Keratinocyte (primary cell): Measurements from ENCODE around the gene SNAP29. TPM values are rescaled to one million over a fixed set of nuclear protein-coding genes. Genes with fewer than 3 reads are reported as not detected.

Experiments
- DNase-seq: peaks from one replicate; pipeline ENCODE4 v3.0.0-alpha.2; 2011; ENCODE audit warnings: low read depth, missing footprints, low spot score
- FAIRE-seq: peaks from 2 replicates; lab custom pipeline; 2011; peaks lifted over from hg19 to GRCh38; lab: Jason Lieb, UNC
- H2AFZ ChIP-seq: 2 replicates; pipeline ENCODE4 v1.6.0; 2012; ENCODE audit warnings: low read length, control low read depth, inconsistent platforms; ENCODE audit not compliant: control insufficient read depth
- H3K27ac ChIP-seq: 2 replicates; pipeline ENCODE4 v1.5.1; 2011; ENCODE audit warnings: low read length; ENCODE audit not compliant: control insufficient read depth, insufficient read depth
- H3K27me3 ChIP-seq: 3 replicates; pipeline ENCODE4 v1.6.0; 2011; ENCODE audit warnings: low read length; ENCODE audit not compliant: control insufficient read depth, insufficient read depth; ENCODE audit errors: extremely low read depth
- H3K36me3 ChIP-seq, 2 experiments: 2 replicates in 1 of 2; 3 replicates in 1 of 2; pipeline ENCODE4 v1.5.1; 2011; ENCODE audit warnings: low read length in 2 of 2, mild to moderate bottlenecking in 1 of 2; ENCODE audit not compliant: control insufficient read depth in 2 of 2, insufficient read depth in 2 of 2; ENCODE audit errors: extremely low read depth in 1 of 2
- H3K4me1 ChIP-seq: 3 replicates; pipeline ENCODE4 v1.5.1; 2011; ENCODE audit warnings: low read length; ENCODE audit not compliant: control insufficient read depth, insufficient read depth; ENCODE audit errors: extremely low read depth
- H3K4me2 ChIP-seq: 3 replicates; pipeline ENCODE4 v1.6.0; 2011; ENCODE audit warnings: low read depth, low read length; ENCODE audit not compliant: control insufficient read depth, insufficient read depth; ENCODE audit errors: extremely low read depth
- H3K4me3 ChIP-seq, 3 experiments: fragments of 200-600 bp in 1 of 3; sonication (generic) in 1 of 3; 2 replicates in 2 of 3; 3 replicates in 1 of 3; pipeline ENCODE4 v1.5.1; 2011 to 2016; ENCODE audit warnings: low read length in 3 of 3, mild to moderate bottlenecking in 3 of 3, control low read depth in 2 of 3, inconsistent platforms in 1 of 3, low read depth in 1 of 3, mixed read lengths in 1 of 3, mixed run types in 1 of 3, moderate library complexity in 1 of 3; ENCODE audit not compliant: control insufficient read depth in 2 of 3, insufficient read depth in 2 of 3; ENCODE audit errors: extremely low read depth in 1 of 3
- H3K79me2 ChIP-seq: 2 replicates; pipeline ENCODE4 v1.6.0; 2012; ENCODE audit warnings: low read length; ENCODE audit not compliant: control insufficient read depth, insufficient read depth
- H3K9ac ChIP-seq: 3 replicates; pipeline ENCODE4 v1.6.0; 2011; ENCODE audit warnings: low read length; ENCODE audit not compliant: control insufficient read depth, insufficient read depth; ENCODE audit errors: extremely low read depth
- H3K9me1 ChIP-seq: 3 replicates; pipeline ENCODE4 v1.6.0; 2011; ENCODE audit warnings: low read length; ENCODE audit not compliant: control insufficient read depth, insufficient read depth; ENCODE audit errors: extremely low read depth
- H3K9me3 ChIP-seq: 2 replicates; pipeline ENCODE4 v1.5.1; 2012; ENCODE audit warnings: low read depth, low read length; ENCODE audit not compliant: control insufficient read depth
- H4K20me1 ChIP-seq: 3 replicates; pipeline ENCODE4 v1.6.0; 2011; ENCODE audit warnings: low read length; ENCODE audit not compliant: control insufficient read depth, insufficient read depth; ENCODE audit errors: extremely low read depth
- EZH2 ChIP-seq: IDR thresholded peaks from one replicate; pipeline ENCODE4 v1.6.1; 2012; ENCODE audit warnings: inconsistent platforms, mild to moderate bottlenecking, low read length, moderate library complexity
- dilution Hi-C: fragments of 300-500 bp; cut with MboI; formaldehyde crosslinking; loops from one replicate; pipeline ENCODE4 v1.7.0; 2020; ENCODE audit warnings: low sequenced_read_pairs; ENCODE audit not compliant: extremely low pct_ligation_motif_present
- polyA plus RNA-seq, 5 experiments: library from polyadenylated mRNA; depleted of rRNA in 3 of 5; stranded (reverse) in 3 of 5; stranded (forward) in 1 of 5; unstranded in 1 of 5; fragments of >200 nt; gene quantifications; 1 replicate in 1 of 5; 2 replicates in 3 of 5; 3 replicates in 1 of 5; pipeline versions ENCODE4 v1.2.1 to v1.2.3, GENCODE V29; 2011 to 2012; ENCODE audit warnings: missing spikeins in 2 of 5, low read depth in 1 of 5, low replicate concordance in 1 of 5
- TF ChIP-seq, protein P1 (sequence below), 3 experiments: IDR thresholded peaks in 1 of 3; conservative IDR thresholded peaks in 1 of 3; optimal IDR thresholded peaks in 1 of 3; 2 replicates in 2 of 3; 3 replicates in 1 of 3; pipeline versions ENCODE3 to v1.5.1; 2011; ENCODE audit warnings: low read length in 3 of 3, mild to moderate bottlenecking in 3 of 3, moderate library complexity in 2 of 3, control low read depth in 1 of 3, inconsistent platforms in 1 of 3; ENCODE audit not compliant: insufficient read depth in 2 of 3; ENCODE audit errors: extremely low read depth in 1 of 3

Gene SNAP29
- polyA plus RNA-seq, 1 donor (not counting 4 experiments of a cell fraction or from before 2014, with no cell fraction given) = 36.5 TPM

GRCh38 chr22:20857247-20857643 is 1.6 kb upstream of the SNAP29 start:
- Histone ChIP-seq H3K27ac (no peak overlapping the region), H3K9me1 (no peaks in the 10 kb centered on the region), H3K4me2 (peak overlapping the region; percentile 77), H3K4me1 (peaks cover 17% of the 10 kb centered on the region), H3K79me2 (peaks cover 45% of the 10 kb centered on the region), H3K9ac (peak overlapping the region; percentile 57), H3K4me3 (peak overlapping the region in 2 of 3 experiments; percentile 65 to 85), H3K9me3 (no peaks in the 10 kb centered on the region), H3K27me3 (no peaks in the 10 kb centered on the region), H3K36me3 (no peaks in the 10 kb centered on the region), H4K20me1 (no peaks in the 10 kb centered on the region), H2AFZ (no peak overlapping the region)
- no peak for DNase-seq
- no peak for FAIRE-seq
- dilution Hi-C loops = no loop called here
- TF ChIP-seq, protein P1, sequence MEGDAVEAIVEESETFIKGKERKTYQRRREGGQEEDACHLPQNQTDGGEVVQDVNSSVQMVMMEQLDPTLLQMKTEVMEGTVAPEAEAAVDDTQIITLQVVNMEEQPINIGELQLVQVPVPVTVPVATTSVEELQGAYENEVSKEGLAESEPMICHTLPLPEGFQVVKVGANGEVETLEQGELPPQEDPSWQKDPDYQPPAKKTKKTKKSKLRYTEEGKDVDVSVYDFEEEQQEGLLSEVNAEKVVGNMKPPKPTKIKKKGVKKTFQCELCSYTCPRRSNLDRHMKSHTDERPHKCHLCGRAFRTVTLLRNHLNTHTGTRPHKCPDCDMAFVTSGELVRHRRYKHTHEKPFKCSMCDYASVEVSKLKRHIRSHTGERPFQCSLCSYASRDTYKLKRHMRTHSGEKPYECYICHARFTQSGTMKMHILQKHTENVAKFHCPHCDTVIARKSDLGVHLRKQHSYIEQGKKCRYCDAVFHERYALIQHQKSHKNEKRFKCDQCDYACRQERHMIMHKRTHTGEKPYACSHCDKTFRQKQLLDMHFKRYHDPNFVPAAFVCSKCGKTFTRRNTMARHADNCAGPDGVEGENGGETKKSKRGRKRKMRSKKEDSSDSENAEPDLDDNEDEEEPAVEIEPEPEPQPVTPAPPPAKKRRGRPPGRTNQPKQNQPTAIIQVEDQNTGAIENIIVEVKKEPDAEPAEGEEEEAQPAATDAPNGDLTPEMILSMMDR (optimal IDR thresholded peaks at IDR 0.05 in 1 of 3, IDR thresholded peaks at IDR 0.05 in 1 of 3, conservative IDR thresholded peaks at IDR 0.05 in 1 of 3; ENCODE audit: extremely low read depth in 1 of 3, insufficient read depth in 2 of 3, low read length in 3 of 3) = no peak
- no peak for TF ChIP-seq EZH2

- FAIRE-seq (no peak), DNase-seq (peak; percentile 46)
- Histone ChIP-seq H3K4me3 (peak overlapping the region; percentile 65 to 91 (median 85)), H3K9ac (peak overlapping the region; percentile 57), H2AFZ (peak overlapping the region; percentile 70), H3K27ac (peak overlapping the region; percentile 42), H3K79me2 (peaks cover 40% of the 10 kb centered on the region), H3K9me1 (no peaks in the 10 kb centered on the region), H3K27me3 (no peaks in the 10 kb centered on the region), H3K36me3 (no peaks in the 10 kb centered on the region), H3K4me2 (peak overlapping the region; percentile 77), H3K9me3 (no peaks in the 10 kb centered on the region), H3K4me1 (peaks cover 17% of the 10 kb centered on the region), H4K20me1 (no peaks in the 10 kb centered on the region)
- dilution Hi-C loops = no loop called here
- no peak for TF ChIP-seq EZH2
- TF ChIP-seq, protein P1 (optimal IDR thresholded peaks at IDR 0.05 in 1 of 3, IDR thresholded peaks at IDR 0.05 in 1 of 3, conservative IDR thresholded peaks at IDR 0.05 in 1 of 3; ENCODE audit: extremely low read depth in 1 of 3, insufficient read depth in 2 of 3, low read length in 3 of 3) = no peak
Measured at GRCh38 chr22:20857838-20858614, 781 bp upstream of the SNAP29 start.
